CD4-positive, alpha-beta T cell treated with Interferon alpha-2 for 1 hour (primary cell): ENCODE results near the gene HOXA13.

Experiments
- DNase-seq, 2 donors: peaks; one replicate each; pipeline ENCODE4 v3.0.0-alpha.2; 2020 to 2022

Gene HOXA13

DNA sequence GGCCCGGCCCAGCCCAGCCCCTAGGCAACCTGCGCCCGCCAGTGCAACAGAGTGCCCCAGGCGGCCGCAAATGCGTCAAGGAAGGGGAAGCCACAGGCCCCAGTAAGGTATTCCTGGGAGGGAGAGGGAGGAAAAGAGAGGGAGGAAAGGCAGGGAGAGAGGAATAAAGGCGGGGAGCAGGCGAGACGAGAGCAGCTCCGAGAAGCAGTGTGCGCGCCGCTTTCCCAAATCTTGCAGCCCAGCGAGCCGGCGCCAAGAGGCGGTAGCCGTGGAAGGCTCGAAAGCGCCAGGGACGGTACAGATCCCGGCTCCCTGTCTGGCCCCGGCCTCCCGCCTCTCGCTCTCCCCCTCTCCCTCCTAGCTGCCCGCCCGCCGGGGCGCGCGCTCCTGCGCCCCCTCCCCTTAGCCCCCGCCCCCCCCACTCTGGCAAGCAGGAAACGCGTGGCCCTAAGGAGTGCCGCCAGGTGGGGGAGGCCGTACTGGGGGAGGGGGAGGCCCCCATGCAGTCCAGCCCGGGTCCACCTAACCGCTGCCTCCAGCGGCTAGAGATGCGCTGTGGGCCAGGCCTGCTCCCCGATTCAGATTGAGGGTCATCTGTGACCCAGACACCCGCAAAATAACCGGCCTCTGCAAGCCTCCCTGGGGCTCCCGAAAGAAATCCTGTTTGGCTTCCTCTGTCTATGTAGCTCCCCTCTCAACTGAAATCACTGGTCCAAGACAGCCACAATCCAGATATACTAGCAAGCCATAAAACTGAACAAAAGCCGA, 30.0 kb downstream of the HOXA13 start:
- no peak for DNase-seq

DNA sequence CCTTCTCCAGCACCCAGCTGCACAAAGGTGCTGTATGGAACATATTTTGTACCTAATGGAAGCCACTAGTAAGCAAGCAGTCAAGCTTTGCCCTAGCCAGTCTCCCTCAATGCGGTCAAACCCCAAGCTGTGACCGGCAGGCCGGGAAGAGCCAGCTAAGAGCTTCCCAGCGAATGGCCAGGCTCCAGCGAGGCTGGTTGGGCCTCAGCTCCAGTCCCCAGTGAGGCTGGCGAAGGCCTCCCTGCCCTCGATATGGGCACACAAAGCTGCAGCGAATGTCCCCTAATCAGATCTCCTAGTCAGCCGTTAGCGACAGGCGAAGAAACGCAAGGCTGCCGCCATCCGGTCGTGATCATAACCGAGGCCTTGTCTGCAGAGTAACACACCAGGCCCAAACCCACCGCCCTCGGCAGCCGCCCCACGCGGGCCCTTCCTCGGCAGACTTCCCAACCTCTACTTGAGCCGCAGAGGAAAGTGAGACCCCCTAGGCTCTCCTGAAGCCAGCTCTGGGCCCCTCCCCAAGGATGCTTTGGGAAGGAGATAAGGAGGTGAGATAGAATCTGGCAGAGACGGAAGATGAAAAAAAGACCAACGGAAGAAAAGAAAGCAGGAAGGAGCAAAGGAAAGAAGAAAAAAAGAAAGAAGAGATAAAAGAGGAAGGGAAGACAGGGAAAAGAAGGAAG, 31.5 kb downstream of the HOXA13 start:
- no peak for DNase-seq

DNA sequence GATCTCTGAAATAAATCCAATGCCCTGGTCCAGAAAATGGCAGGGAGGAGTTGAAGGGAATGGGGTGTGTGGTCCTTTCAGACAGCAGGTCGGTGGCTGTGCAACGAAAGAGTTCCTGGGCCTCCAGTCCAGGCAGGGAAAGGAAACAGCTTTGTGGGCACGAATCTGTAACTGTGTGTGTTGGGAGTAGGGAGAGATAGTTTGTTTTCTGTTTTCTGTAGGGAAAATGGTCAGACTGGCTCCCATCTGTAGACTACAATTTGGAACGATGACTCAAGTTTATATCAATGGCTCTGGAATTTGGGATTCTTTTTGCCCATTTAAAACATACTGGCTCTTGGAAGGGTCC, 32.0 kb downstream of the HOXA13 start:
- no peak for DNase-seq

DNA sequence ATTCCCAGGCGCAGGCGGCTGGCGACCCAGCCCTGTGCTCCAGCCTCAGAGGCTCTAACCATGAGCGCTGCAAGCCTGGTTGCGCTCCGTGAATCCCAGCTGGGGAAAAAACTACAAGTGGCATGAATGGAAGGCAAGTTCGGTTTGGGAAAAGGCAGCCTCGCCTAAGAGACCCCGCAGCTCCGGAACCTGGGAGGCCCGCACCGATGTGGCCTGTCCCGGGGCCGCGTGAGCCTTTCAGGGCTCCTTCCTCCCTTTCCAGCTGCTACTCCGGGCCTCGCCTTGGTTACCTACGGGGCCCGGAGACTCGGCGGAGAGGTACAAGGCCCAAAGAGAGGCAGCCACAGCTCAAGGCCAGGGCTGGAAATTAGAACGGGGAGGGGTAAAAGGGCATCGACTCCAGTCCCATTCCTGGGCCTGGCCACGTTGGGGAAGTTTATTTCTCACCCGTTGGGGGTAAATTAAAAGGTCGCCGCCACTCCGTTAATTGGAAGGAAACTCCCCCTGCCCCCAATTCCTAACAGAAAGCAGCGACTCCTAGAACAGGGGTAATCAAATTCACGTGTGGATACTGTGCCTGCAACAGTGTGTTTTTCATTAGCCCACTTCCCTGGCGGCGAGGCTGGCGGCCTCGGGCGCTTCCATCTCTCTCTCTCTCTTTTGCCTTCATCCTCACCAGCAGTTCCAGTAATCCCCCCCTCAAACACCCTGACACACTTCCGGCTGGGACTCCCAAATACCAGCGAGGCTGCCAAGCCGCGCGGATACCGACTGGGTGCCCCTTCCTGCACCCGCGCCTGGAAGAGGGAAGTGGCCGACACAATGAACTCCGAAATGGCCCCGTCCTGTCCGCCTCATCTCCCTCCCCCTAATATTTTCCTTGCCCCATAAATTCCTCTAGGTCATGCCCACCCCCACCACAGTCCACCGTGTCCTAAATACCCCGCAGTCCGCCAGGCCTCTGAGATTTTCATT, 33.1 kb downstream of the HOXA13 start:
- DNase-seq, result no peak

- DNase-seq, result no peak
These were observed 33.8 kb downstream of the HOXA13 start for GRCh38 chr7:27165996-27166530.

DNA sequence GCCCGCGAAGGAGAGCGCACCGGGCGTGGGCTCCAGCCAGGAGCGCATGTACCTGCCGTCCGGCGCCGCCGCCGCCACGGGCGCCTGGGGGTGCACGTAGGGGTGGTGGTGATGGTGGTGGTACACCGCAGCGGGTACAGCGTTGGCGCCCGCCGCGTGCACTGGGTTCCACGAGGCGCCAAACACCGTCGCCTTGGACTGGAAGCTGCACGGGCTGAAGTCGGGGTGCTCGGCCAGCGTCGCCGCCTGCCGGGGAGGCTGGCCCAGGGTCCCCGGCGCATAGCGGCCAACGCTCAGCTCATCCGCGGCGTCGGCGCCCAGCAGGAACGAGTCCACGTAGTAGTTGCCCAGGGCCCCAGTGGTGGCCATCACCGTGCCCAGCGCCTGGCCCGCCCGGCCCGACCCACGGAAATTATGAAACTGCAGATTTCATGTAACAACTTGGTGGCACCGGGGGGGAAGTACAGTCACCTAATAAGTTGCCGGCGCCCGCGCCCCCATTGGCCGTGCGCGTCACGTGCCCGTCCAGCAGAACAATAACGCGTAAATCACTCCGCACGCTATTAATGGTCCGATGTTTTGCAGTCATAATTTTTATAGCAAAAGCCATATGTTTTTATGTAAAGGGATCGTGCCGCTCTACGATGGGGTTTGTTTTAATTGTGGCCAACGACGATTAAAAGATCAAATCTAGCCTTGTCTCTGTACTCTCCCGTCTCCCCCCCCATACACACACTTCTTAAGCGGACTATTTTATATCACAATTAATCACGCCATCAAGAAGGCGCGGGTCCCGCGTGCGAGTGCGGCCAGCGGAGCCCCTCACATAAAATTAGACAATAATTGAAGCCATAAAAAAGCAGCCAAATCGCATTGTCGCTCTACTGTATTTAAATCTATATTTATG, 34.5 kb downstream of the HOXA13 start, which contains the start of gene HOXA9:
HOXA9 (minus strand) TSS at position 449 of the 907 bp plus-strand sequence; CDS start at position 369, 80 bp downstream.
- DNase-seq, result peak in 1 of 2 donors; percentile 55

DNA sequence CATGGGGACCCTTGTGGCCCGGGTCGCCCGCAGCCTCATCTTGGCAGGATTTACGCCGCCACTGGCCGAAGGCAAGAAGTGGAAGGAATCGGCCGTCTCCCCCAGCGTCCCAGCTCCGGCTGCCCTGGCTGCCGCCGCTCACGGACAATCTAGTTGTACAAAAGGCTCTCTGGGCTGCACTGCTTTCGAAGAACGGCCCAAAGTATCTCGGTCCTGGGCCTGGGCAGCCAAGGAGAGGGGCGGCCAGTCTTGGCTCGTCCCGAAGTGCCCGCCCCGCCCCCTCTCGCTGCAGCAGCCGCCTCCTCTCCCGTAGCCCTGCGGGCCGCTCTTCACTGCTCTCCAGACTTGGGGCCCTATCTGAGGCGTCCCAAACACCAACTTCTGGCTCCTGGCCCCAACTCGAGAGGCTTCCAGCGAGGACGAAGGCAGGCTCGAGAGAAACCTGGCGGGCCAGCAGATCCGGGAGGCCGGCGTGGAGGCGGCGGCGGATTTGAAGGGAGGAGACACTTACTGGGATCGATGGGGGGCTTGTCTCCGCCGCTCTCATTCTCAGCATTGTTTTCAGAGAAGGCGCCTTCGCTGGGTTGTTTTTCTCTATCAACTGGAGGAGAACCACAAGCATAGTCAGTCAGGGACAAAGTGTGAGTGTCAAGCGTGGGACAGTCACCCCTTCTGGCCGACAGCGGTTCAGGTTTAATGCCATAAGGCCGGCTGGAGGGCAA, 35.4 kb downstream of the HOXA13 start:
- DNase-seq, result no peak

- no peak for DNase-seq
These were observed 35.9 kb downstream of the HOXA13 start for GRCh38 chr7:27164045-27164366.

GRCh38 chr7:27163288-27164044, 36.4 kb downstream of the HOXA13 start:
- no peak for DNase-seq

DNA sequence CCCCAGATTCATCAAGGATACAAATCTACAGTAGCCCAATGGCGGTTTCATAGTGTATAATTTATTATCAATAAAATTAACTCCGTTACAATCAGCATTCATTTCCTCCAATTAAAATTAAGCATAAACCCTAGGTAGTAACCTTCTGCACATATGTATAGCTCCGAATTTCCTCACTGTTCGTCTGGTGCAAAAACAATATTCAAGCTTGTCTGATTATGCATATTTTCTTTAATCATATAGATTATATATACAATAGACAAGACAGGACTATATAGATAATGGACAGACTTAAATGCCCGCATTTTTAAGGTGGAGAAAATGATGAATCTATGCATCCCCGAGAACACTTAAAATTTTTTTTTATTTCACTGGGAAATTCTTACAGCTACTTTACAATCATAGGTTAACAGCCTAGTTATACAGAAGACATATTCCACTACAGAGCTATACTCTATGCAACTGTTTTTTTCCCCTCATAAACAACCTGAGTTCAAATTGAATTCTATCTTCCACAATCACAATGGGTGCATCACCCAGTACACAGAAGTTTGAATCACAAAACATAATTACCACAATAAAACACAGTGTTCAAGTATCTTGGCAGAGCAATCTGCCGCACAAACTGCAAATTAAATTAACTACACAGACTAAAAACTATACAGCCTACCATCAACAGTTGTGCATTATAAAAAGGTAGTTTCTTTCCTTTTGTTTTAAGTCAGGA, 37.2 kb downstream of the HOXA13 start:
- DNase-seq, result no peak

DNA sequence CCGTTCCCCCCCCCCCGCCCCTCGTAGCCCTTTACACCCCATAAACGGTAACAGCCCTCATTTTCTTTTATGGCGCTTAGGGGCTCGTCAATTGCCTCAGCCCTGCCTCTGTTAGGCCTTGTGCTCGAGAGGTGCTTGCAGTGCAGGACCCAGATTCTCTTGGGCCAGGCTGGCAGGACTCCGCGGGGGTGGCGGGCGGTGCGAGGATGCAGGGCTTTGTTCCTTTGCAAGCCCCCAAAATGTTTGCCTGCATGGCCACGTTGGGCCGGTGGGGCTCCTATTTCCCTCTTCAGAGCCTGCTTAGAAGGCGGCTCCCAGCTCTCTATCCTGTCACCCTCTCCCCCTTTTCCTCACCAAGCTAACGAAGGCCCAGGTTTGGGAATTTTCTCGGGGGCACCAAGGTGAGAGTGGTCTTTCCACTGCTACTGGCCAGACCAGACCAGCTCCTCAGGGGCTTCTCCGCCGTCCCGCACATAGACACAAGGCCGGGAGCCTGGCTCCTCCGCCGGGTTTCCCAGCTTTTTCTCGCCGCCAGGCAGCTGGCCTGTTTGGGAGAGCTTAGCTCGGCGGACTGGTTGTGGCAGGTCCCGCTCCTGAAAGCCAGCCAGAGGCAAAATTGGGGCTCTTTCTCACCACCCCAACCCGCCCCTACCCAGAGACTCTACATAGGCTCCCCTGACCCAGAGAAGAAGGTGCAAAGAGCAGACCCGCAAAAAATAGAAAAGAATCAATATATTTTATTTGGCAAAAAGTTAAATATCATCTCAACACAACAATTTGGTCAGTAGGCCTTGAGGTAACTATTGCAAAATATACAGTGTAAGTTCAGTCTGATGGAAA, 38.0 kb downstream of the HOXA13 start:
- DNase-seq, result no peak

GRCh38 chr7:27161214-27161720, 38.6 kb downstream of the HOXA13 start:
- DNase-seq, result peak in 1 of 2 donors; percentile 43

DNA sequence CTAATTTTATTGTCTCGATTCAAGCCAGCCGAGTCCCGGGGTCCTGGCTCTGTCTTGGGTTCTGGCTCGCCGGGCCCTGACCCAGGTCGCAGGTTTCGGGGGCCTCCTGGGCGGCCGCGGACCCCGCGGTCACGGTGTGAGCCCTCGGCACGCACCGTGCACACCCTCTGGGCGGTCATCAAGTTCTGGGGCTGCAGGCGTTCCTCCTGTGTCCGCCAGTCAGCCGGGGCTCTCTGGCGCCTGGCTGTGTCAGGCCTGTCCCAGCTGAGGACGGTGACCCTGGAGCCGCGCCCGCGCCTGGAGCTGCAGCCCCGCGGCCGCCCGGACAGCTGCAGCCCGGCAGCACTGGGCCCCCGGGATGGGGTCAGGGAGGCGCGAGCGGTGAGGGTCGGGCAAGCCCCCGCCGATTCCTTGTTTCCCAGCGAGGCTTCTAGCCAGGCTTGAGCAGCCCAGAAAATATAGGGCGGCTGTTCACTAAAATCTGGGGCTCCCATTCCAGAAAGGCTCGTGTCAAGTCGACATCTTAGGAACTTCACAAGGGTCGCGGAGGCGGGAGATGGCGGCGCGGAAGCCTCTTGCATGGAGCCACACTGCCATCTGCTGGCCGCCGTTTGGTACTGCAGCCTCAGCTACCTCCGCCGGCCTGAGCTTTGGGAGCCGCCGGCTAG, 39.2 kb downstream of the HOXA13 start:
- DNase-seq, result peak; percentile 82 to 86

GRCh38 chr7:27160145-27160545, 39.7 kb downstream of the HOXA13 start:
- no peak for DNase-seq

DNA sequence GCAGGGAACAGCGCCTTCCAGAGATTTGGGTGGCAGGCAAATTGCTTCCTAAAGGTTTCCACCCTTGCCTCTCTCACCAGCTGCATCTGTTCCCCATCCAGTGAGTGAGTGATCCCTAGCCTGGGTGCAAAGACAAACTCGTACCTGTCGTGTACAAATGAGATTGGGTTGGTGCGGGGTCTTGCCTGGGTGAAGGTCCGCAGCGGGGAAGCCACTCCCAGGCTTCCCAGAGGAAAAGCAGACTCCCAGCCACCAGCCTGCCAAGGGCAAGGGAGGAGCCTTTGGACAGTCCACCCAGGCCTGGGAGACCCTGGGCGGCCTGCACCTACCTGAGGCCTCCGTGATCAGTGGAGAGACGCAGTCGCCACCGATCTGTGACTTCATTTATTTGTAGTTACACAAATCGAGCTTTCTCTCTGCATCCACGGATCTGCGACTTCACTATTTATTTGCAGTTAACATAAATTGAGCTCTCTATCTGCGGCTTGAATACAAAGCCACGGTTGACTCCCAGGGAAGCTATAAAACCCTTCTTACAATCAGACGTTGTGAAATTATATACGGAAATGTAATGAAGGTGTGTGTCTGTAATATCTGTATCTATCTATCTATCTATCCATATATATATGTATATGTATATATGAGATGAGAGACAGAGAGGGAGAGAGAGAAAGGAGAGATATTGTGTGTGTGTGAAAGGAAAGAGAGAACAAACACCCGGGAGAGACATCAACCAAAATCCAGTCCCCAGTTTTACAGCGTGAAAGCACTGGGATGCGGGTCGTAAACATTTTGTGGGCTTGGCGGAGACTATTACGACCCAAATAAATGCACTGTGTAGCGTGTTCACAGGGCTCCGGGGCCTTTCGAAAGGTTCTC, 40.4 kb downstream of the HOXA13 start:
- no peak for DNase-seq

DNA sequence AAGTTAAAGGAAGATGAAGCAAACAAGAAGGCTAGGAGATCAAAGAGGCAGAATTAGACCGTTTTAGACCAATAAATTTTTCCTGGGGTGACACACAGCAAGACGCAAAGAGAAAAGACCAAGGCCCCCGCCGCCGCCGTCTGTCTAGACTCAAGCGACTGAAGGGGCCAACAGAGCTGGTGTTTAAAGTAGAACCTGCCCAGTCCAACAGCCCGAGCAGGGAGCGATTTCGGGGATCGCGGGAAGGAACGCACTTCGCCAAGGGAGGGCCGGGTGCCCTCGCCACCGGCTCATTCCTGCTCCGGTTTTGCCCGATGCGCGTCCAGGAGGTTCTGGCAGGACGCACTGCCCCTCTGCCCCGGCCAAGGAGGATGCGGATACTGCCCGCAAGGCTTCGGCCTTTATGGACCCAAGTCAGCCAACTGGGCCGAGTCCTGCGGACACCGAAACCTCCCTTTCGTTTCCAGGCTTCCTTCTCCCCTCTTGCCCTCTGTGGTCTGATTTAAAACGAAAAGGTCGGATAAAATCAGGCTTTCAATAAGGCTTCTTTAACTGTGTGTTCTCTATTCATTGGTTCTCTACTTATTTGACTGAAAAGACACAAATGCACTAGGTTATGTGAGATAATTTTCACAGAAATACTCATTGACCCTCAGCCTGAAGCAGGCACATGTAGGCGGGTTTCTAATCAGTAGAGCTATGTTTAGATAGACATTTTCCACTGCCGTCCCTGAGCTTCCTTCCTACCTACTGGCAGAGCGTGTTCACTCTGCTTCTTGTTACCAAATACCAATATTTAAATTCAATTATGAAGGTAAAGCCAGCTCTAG, 41.2 kb downstream of the HOXA13 start:
- DNase-seq, result no peak
